ENCODE data around the gene ERFE.

ERFE gene

GRCh38 chr2:238145851-238146250 lies 12.9 kb upstream of the ERFE start:
- DNase-seq (no peak), ATAC-seq (ENCODE audit: insufficient read depth, low read depth) (no peak)
- H4K20me1 ChIP-seq (ENCODE audit: insufficient read depth, low read length) = no peaks in the 10 kb centered on the region; the same call in 1 of the 2 replicates
- no peak overlapping the region for H3K4me3 ChIP-seq (ENCODE audit: low read depth in 1 of 2, low read length in 2 of 2)
- H3K79me2 ChIP-seq (ENCODE audit: insufficient read depth, low read length) = no peaks in the 10 kb centered on the region
- no peaks in the 10 kb centered on the region for H3K36me3 ChIP-seq (ENCODE audit: insufficient read depth, low read length)
- no peaks in the 10 kb centered on the region for H3K4me1 ChIP-seq (ENCODE audit: insufficient read depth, low read length)
- H3K4me2 ChIP-seq (ENCODE audit: insufficient read depth, low read length) = no peak overlapping the region
- TF ChIP-seq CTCF (IDR thresholded peaks at IDR 0.05; ENCODE audit: borderline replicate concordance, extremely low read depth, low read length, poor library complexity, severe bottlenecking) (no peak), EZH2 (IDR thresholded peaks at IDR 0.05; ENCODE audit: borderline replicate concordance, low read depth, low read length, severe bottlenecking) (no peak)
- no peak overlapping the region for H3K27ac ChIP-seq (ENCODE audit: low read length)
- H3K9me3 ChIP-seq (ENCODE audit: insufficient read depth, low read length, severe bottlenecking) = no peaks in the 10 kb centered on the region
- H2AFZ ChIP-seq (ENCODE audit: low read depth, low read length) = no peak overlapping the region
- no peak overlapping the region for H3K9ac ChIP-seq (ENCODE audit: low read depth, low read length)
- H3K27me3 ChIP-seq (ENCODE audit: insufficient read depth, low read length, poor library complexity) = no peaks in the 10 kb centered on the region

- Histone ChIP-seq H3K4me2 (ENCODE audit: insufficient read depth, low read length) (no peak overlapping the region), H3K9ac (ENCODE audit: low read depth, low read length) (no peak overlapping the region), H3K27me3 (ENCODE audit: insufficient read depth, low read length, poor library complexity) (no peaks in the 10 kb centered on the region), H3K27ac (ENCODE audit: low read length) (no peak overlapping the region), H3K4me1 (ENCODE audit: insufficient read depth, low read length) (no peaks in the 10 kb centered on the region), H3K4me3 (ENCODE audit: low read depth in 1 of 2, low read length in 2 of 2) (no peak overlapping the region), H3K79me2 (ENCODE audit: insufficient read depth, low read length) (no peaks in the 10 kb centered on the region), H3K9me3 (ENCODE audit: insufficient read depth, low read length, severe bottlenecking) (no peaks in the 10 kb centered on the region), H2AFZ (ENCODE audit: low read depth, low read length) (no peak overlapping the region), H3K36me3 (ENCODE audit: insufficient read depth, low read length) (no peaks in the 10 kb centered on the region), H4K20me1 (ENCODE audit: insufficient read depth, low read length) (no peaks in the 10 kb centered on the region; the same call in 1 of the 2 replicates)
- DNase-seq (no peak), ATAC-seq (ENCODE audit: insufficient read depth, low read depth) (no peak)
- TF ChIP-seq EZH2 (IDR thresholded peaks at IDR 0.05; ENCODE audit: borderline replicate concordance, low read depth, low read length, severe bottlenecking) = no peak
- no peak for TF ChIP-seq CTCF (IDR thresholded peaks at IDR 0.05; ENCODE audit: borderline replicate concordance, extremely low read depth, low read length, poor library complexity, severe bottlenecking)
These were observed 11.8 kb upstream of the ERFE start for GRCh38 chr2:238146884-238147544.

- no peak for DNase-seq
- H3K27me3 ChIP-seq (ENCODE audit: insufficient read depth, low read length, poor library complexity) = no peaks in the 10 kb centered on the region
- H3K36me3 ChIP-seq (ENCODE audit: insufficient read depth, low read length) = no peaks in the 10 kb centered on the region
- no peak overlapping the region for H3K9ac ChIP-seq (ENCODE audit: low read depth, low read length)
- no peaks in the 10 kb centered on the region for H4K20me1 ChIP-seq (ENCODE audit: insufficient read depth, low read length)
- H3K9me3 ChIP-seq (ENCODE audit: insufficient read depth, low read length, severe bottlenecking) = no peaks in the 10 kb centered on the region
- H3K4me1 ChIP-seq (ENCODE audit: insufficient read depth, low read length) = no peaks in the 10 kb centered on the region
- H3K4me2 ChIP-seq (ENCODE audit: insufficient read depth, low read length) = no peak overlapping the region
- H3K4me3 ChIP-seq (ENCODE audit: low read depth in 1 of 2, low read length in 2 of 2) = no peak overlapping the region
- no peaks in the 10 kb centered on the region for H3K79me2 ChIP-seq (ENCODE audit: insufficient read depth, low read length)
- no peak overlapping the region for H3K27ac ChIP-seq (ENCODE audit: low read length)
- no peak for ATAC-seq (ENCODE audit: insufficient read depth, low read depth)
- no peak overlapping the region for H2AFZ ChIP-seq (ENCODE audit: low read depth, low read length)
- TF ChIP-seq CTCF (IDR thresholded peaks at IDR 0.05; ENCODE audit: borderline replicate concordance, extremely low read depth, low read length, poor library complexity, severe bottlenecking) = no peak
These were observed 9.8 kb upstream of the ERFE start for GRCh38 chr2:238148981-238149380.
